ENCODE measurements around the gene PABPC1L. TPM values are rescaled to one million over a fixed set of nuclear protein-coding genes. Genes with fewer than 3 reads are reported as not detected.

PABPC1L gene
- total and polyA plus RNA-seq, 2 of the 13 experiments (the other 11 are each of a cell fraction or from before 2014, with no cell fraction given), result 30.8 to 252 TPM

- no peak; the same call in 1 of the 2 replicates for TF ChIP-seq ZBTB33 (CRISPR knock-in tag; IDR thresholded peaks at IDR 0.05)
- TF ChIP-seq SMAD9 (CRISPR knock-in tag; IDR thresholded peaks at IDR 0.05), result no peak
- no peak; the same call in 1 of the 2 replicates for TF ChIP-seq NR2F2 (IDR thresholded peaks at IDR 0.05; ENCODE audit: borderline replicate concordance, low read depth)
- TF ChIP-seq GTF3A (CRISPR knock-in tag; conservative IDR thresholded peaks at IDR 0.05), result no peak
- no peak for TF ChIP-seq ZNF672 (CRISPR knock-in tag; IDR thresholded peaks at IDR 0.05)
- TF ChIP-seq SRSF1 (optimal IDR thresholded peaks at IDR 0.05; ENCODE audit: low read depth, low read length), result peak; percentile 91
- 0 out of 2 replicates have a peak, but pooled peaks have one; percentile 51 for TF ChIP-seq BCL6 (CRISPR knock-in tag; IDR thresholded peaks at IDR 0.05)
- TF ChIP-seq RELA (CRISPR knock-in tag; IDR thresholded peaks at IDR 0.05), result 0 out of 2 replicates have a peak, but pooled peaks have one; percentile 72
- peak; percentile 59 for TF ChIP-seq NR0B2 (CRISPR knock-in tag; IDR thresholded peaks at IDR 0.05)
- peak; percentile 73 for TF ChIP-seq RXRB (CRISPR knock-in tag; IDR thresholded peaks at IDR 0.05; ENCODE audit: borderline replicate concordance)
- peak; percentile 66; the same call in 1 of the 2 replicates for TF ChIP-seq CCDC6 (CRISPR knock-in tag; IDR thresholded peaks at IDR 0.05)
- no peak for TF ChIP-seq JUNB (CRISPR knock-in tag; IDR thresholded peaks at IDR 0.05; ENCODE audit: borderline replicate concordance)
- peak; percentile 83 for TF ChIP-seq RERE (CRISPR knock-in tag; IDR thresholded peaks at IDR 0.05; ENCODE audit: low read depth)
- no peak for TF ChIP-seq ZFP36 (IDR thresholded peaks at IDR 0.05; ENCODE audit: borderline replicate concordance, low read depth, low read length, partially characterized antibody)
- TF ChIP-seq ATF7-NPFF (CRISPR knock-in tag; IDR thresholded peaks at IDR 0.05; ENCODE audit: low read depth), result peak; percentile 30
- no peak for TF ChIP-seq PPARG (CRISPR knock-in tag; conservative IDR thresholded peaks at IDR 0.05)
- no peak for TF ChIP-seq JUND (CRISPR knock-in tag; IDR thresholded peaks at IDR 0.05)
- no peak for TF ChIP-seq ZNF512B (CRISPR knock-in tag; IDR thresholded peaks at IDR 0.05; ENCODE audit: borderline replicate concordance)
Measured at GRCh38 chr20:44885392-44886265, 24.2 kb upstream of the PABPC1L start, which contains the start of gene YWHAB (continued).

Measured in HepG2 (cell line).